CD4-positive, alpha-beta T cell treated with Interleukin-15 for 1 hour (primary cell): Measurements from ENCODE around the gene NES.

Experiments
- DNase-seq: peaks from one replicate; pipeline ENCODE4 v3.0.0-alpha.2; 2020

NES gene

GRCh38 chr1:156662005-156662799, 15.0 kb downstream of the NES start:
- DNase-seq: no peak

- DNase-seq: no peak
Measured at GRCh38 chr1:156660752-156661112, 16.5 kb downstream of the NES start.

GRCh38 chr1:156659988-156660751, 17.0 kb downstream of the NES start:
- peak; percentile 92 for DNase-seq

- no peak for DNase-seq
Measured at GRCh38 chr1:156659661-156659987, 17.6 kb downstream of the NES start.

- peak; percentile 13 for DNase-seq
Measured at GRCh38 chr1:156658945-156659574, 18.1 kb downstream of the NES start.

- peak; percentile 12 for DNase-seq
Measured at GRCh38 chr1:156658496-156658895, 18.7 kb downstream of the NES start.

- peak; percentile 19 for DNase-seq
Measured at GRCh38 chr1:156657741-156658319, 19.4 kb downstream of the NES start.

- DNase-seq: peak; percentile 71
Measured at GRCh38 chr1:156656806-156657740, 20.1 kb downstream of the NES start.

GRCh38 chr1:156655904-156656516, 21.2 kb downstream of the NES start:
- no peak for DNase-seq

GRCh38 chr1:156655151-156655903, 21.9 kb downstream of the NES start:
- DNase-seq: no peak

GRCh38 chr1:156654700-156655099, 22.5 kb downstream of the NES start:
- no peak for DNase-seq

- no peak for DNase-seq
Measured at GRCh38 chr1:156652992-156653355, 24.2 kb downstream of the NES start.

GRCh38 chr1:156652131-156652991, 24.8 kb downstream of the NES start:
- DNase-seq: no peak

- no peak for DNase-seq
Measured at GRCh38 chr1:156648951-156649350, 28.3 kb downstream of the NES start.

GRCh38 chr1:156648496-156648895, 28.7 kb downstream of the NES start:
- no peak for DNase-seq

GRCh38 chr1:156647351-156647750, 29.9 kb downstream of the NES start:
- DNase-seq: no peak

GRCh38 chr1:156646738-156647211, 30.4 kb downstream of the NES start:
- no peak for DNase-seq

GRCh38 chr1:156645666-156646065, 31.5 kb downstream of the NES start:
- no peak for DNase-seq

- no peak for DNase-seq
Measured at GRCh38 chr1:156645056-156645455, 32.2 kb downstream of the NES start.

GRCh38 chr1:156644640-156645039, 32.6 kb downstream of the NES start:
- no peak for DNase-seq
